ENCODE data around the gene CSF2.

CSF2 gene

GRCh38 chr5:132074772-132075718 is 1.5 kb downstream of the CSF2 start:
- H3K4me1 ChIP-seq (ENCODE audit: control insufficient read depth, insufficient read depth, low read length), result peaks cover 40% of the 10 kb centered on the region
- no peaks in the 10 kb centered on the region for H3K27me3 ChIP-seq (ENCODE audit: control insufficient read depth, insufficient read depth, low read length)
- no peak overlapping the region for H3K4me3 ChIP-seq (ENCODE audit: low read length)
- no peak overlapping the region for H3K9ac ChIP-seq (ENCODE audit: low read length)
- no peaks in the 10 kb centered on the region for H3K36me3 ChIP-seq (ENCODE audit: control insufficient read depth, insufficient read depth, low read length)
- no peaks in the 10 kb centered on the region for H3K9me3 ChIP-seq (ENCODE audit: control insufficient read depth, low read length)

GRCh38 chr5:132075719-132076077 is 2.1 kb downstream of the CSF2 start:
- Histone ChIP-seq H3K36me3 (ENCODE audit: control insufficient read depth, insufficient read depth, low read length) (no peaks in the 10 kb centered on the region), H3K27me3 (ENCODE audit: control insufficient read depth, insufficient read depth, low read length) (no peaks in the 10 kb centered on the region), H3K9ac (ENCODE audit: low read length) (no peak overlapping the region), H3K4me1 (ENCODE audit: control insufficient read depth, insufficient read depth, low read length) (peaks cover 40% of the 10 kb centered on the region), H3K9me3 (ENCODE audit: control insufficient read depth, low read length) (no peaks in the 10 kb centered on the region), H3K4me3 (ENCODE audit: low read length) (no peak overlapping the region)

GRCh38 chr5:132076202-132076830 is 2.7 kb downstream of the CSF2 start:
- Histone ChIP-seq H3K36me3 (ENCODE audit: control insufficient read depth, insufficient read depth, low read length) (no peaks in the 10 kb centered on the region), H3K27me3 (ENCODE audit: control insufficient read depth, insufficient read depth, low read length) (no peaks in the 10 kb centered on the region), H3K9me3 (ENCODE audit: control insufficient read depth, low read length) (no peaks in the 10 kb centered on the region), H3K4me1 (ENCODE audit: control insufficient read depth, insufficient read depth, low read length) (peaks cover 40% of the 10 kb centered on the region), H3K4me3 (ENCODE audit: low read length) (no peak overlapping the region), H3K9ac (ENCODE audit: low read length) (no peak overlapping the region)

- Histone ChIP-seq H3K9me3 (ENCODE audit: control insufficient read depth, low read length) (no peaks in the 10 kb centered on the region), H3K4me3 (ENCODE audit: low read length) (no peak overlapping the region), H3K4me1 (ENCODE audit: control insufficient read depth, insufficient read depth, low read length) (peaks cover 34% of the 10 kb centered on the region), H3K36me3 (ENCODE audit: control insufficient read depth, insufficient read depth, low read length) (no peaks in the 10 kb centered on the region), H3K27me3 (ENCODE audit: control insufficient read depth, insufficient read depth, low read length) (no peaks in the 10 kb centered on the region), H3K9ac (ENCODE audit: low read length) (no peak overlapping the region)
Observed at GRCh38 chr5:132076983-132077382, 3.4 kb downstream of the CSF2 start.

GRCh38 chr5:132079081-132079480 is 5.5 kb downstream of the CSF2 start:
- Histone ChIP-seq H3K4me1 (ENCODE audit: control insufficient read depth, insufficient read depth, low read length) (peaks cover 13% of the 10 kb centered on the region), H3K4me3 (ENCODE audit: low read length) (no peak overlapping the region), H3K9me3 (ENCODE audit: control insufficient read depth, low read length) (no peaks in the 10 kb centered on the region), H3K27me3 (ENCODE audit: control insufficient read depth, insufficient read depth, low read length) (no peaks in the 10 kb centered on the region), H3K9ac (ENCODE audit: low read length) (no peak overlapping the region), H3K36me3 (ENCODE audit: control insufficient read depth, insufficient read depth, low read length) (no peaks in the 10 kb centered on the region)

- Histone ChIP-seq H3K4me3 (ENCODE audit: low read length) (no peak overlapping the region), H3K36me3 (ENCODE audit: control insufficient read depth, insufficient read depth, low read length) (no peaks in the 10 kb centered on the region), H3K9me3 (ENCODE audit: control insufficient read depth, low read length) (no peaks in the 10 kb centered on the region)
Observed at GRCh38 chr5:132079619-132080018, 6.0 kb downstream of the CSF2 start.

GRCh38 chr5:132080595-132080994 is 7.0 kb downstream of the CSF2 start:
- H3K36me3 ChIP-seq (ENCODE audit: control insufficient read depth, insufficient read depth, low read length), result no peaks in the 10 kb centered on the region
- H3K4me1 ChIP-seq (ENCODE audit: control insufficient read depth, insufficient read depth, low read length), result no peaks in the 10 kb centered on the region
- H3K9me3 ChIP-seq (ENCODE audit: control insufficient read depth, low read length), result no peaks in the 10 kb centered on the region
- H3K27me3 ChIP-seq (ENCODE audit: control insufficient read depth, insufficient read depth, low read length), result no peaks in the 10 kb centered on the region
- H3K4me3 ChIP-seq (ENCODE audit: low read length), result no peak overlapping the region
- H3K9ac ChIP-seq (ENCODE audit: low read length), result no peak overlapping the region

More at GRCh38 chr5:132079619-132080018, 6.0 kb downstream of the CSF2 start:
- no peak overlapping the region for H3K9ac ChIP-seq (ENCODE audit: low read length)
- H3K4me1 ChIP-seq (ENCODE audit: control insufficient read depth, insufficient read depth, low read length), result peaks cover 7% of the 10 kb centered on the region
- no peaks in the 10 kb centered on the region for H3K27me3 ChIP-seq (ENCODE audit: control insufficient read depth, insufficient read depth, low read length)

GRCh38 chr5:132081458-132081857 is 7.9 kb downstream of the CSF2 start:
- Histone ChIP-seq H3K4me3 (ENCODE audit: low read length) (no peak overlapping the region), H3K36me3 (ENCODE audit: control insufficient read depth, insufficient read depth, low read length) (no peaks in the 10 kb centered on the region), H3K27me3 (ENCODE audit: control insufficient read depth, insufficient read depth, low read length) (no peaks in the 10 kb centered on the region), H3K4me1 (ENCODE audit: control insufficient read depth, insufficient read depth, low read length) (no peaks in the 10 kb centered on the region), H3K9me3 (ENCODE audit: control insufficient read depth, low read length) (no peaks in the 10 kb centered on the region), H3K9ac (ENCODE audit: low read length) (no peak overlapping the region)

- Histone ChIP-seq H3K4me3 (ENCODE audit: low read length) (no peak overlapping the region), H3K9ac (ENCODE audit: low read length) (no peak overlapping the region), H3K36me3 (ENCODE audit: control insufficient read depth, insufficient read depth, low read length) (no peaks in the 10 kb centered on the region), H3K9me3 (ENCODE audit: control insufficient read depth, low read length) (no peaks in the 10 kb centered on the region), H3K27me3 (ENCODE audit: control insufficient read depth, insufficient read depth, low read length) (no peaks in the 10 kb centered on the region), H3K4me1 (ENCODE audit: control insufficient read depth, insufficient read depth, low read length) (no peaks in the 10 kb centered on the region)
Observed at GRCh38 chr5:132082329-132083023, 8.9 kb downstream of the CSF2 start.

- H3K36me3 ChIP-seq (ENCODE audit: control insufficient read depth, insufficient read depth, low read length), result no peaks in the 10 kb centered on the region
- no peaks in the 10 kb centered on the region for H3K9me3 ChIP-seq (ENCODE audit: control insufficient read depth, low read length)
- no peaks in the 10 kb centered on the region for H3K27me3 ChIP-seq (ENCODE audit: control insufficient read depth, insufficient read depth, low read length)
- H3K4me1 ChIP-seq (ENCODE audit: control insufficient read depth, insufficient read depth, low read length), result no peaks in the 10 kb centered on the region
- H3K9ac ChIP-seq (ENCODE audit: low read length), result no peak overlapping the region
- no peak overlapping the region for H3K4me3 ChIP-seq (ENCODE audit: low read length)
Observed at GRCh38 chr5:132083071-132083678, 9.6 kb downstream of the CSF2 start.

- no peaks in the 10 kb centered on the region for H3K9me3 ChIP-seq (ENCODE audit: control insufficient read depth, low read length)
- no peaks in the 10 kb centered on the region for H3K4me1 ChIP-seq (ENCODE audit: control insufficient read depth, insufficient read depth, low read length)
- no peaks in the 10 kb centered on the region for H3K27me3 ChIP-seq (ENCODE audit: control insufficient read depth, insufficient read depth, low read length)
- no peak overlapping the region for H3K4me3 ChIP-seq (ENCODE audit: low read length)
- H3K36me3 ChIP-seq (ENCODE audit: control insufficient read depth, insufficient read depth, low read length), result no peaks in the 10 kb centered on the region
- H3K9ac ChIP-seq (ENCODE audit: low read length), result no peak overlapping the region
Observed at GRCh38 chr5:132085686-132086085, 12.1 kb downstream of the CSF2 start.
